Esophagus muscularis mucosa (tissue), 3 donors: Measurements from ENCODE around the gene SAC3D1.

ENCODE experiments used
- CTCF ChIP-seq, 3 experiments: fragments of 200-600 bp in 2 of 3; fragments of 450-650 bp in 1 of 3; sonication (generic) in 2 of 3; IDR thresholded peaks; one replicate each; pipeline ENCODE4 v1.5.1; 2017 to 2019; ENCODE audit warnings: antibody characterized with exemption in 3 of 3, mild to moderate bottlenecking in 2 of 3, moderate library complexity in 1 of 3
- POLR2A ChIP-seq: fragments of 450-650 bp; IDR thresholded peaks from one replicate; pipeline ENCODE4 v1.6.1; 2017; ENCODE audit warnings: antibody characterized with exemption, moderate library complexity, mild to moderate bottlenecking, low read depth

GRCh38 chr11:65002706-65003105 is 38.3 kb upstream of the SAC3D1 start:
- TF ChIP-seq CTCF (IDR thresholded peaks at IDR 0.05) (no peak), POLR2A (no peak)
